ENCODE data around the gene CT47C1.
"Not testable (repeated sequence)": the region's sequence is repeated elsewhere in the genome, so short reads cannot be mapped to it uniquely, and the experiment has no call there.

The CT47C1 gene
- long read RNA-seq = 0 reads

DNA sequence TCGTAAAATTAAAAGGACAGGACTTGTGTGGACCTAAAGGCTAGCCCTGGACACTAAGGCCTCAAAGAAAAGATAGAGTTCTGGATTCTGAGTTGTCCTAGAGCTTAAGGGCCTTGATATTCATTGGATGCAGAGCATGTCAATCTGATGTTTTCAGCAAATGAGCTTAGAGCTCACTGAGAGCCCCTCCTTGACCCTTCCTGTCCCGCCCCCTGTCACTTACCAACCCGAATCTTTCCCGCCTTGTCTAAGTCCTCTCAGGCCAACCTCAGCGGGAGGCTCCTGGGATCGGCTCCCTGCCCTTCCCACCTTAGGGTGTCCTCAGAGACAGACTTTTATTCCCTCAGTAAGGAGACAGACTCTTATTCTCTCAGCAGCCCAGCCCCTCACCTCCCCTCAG, at the start of gene CT47C1:
Gene CT47C1 (plus strand): TSS at position 250 of the 400 bp plus-strand sequence. CDS start 233 bp downstream, outside the sequence.
- no peak for DNase-seq (ENCODE audit: low read depth in 1 of 2, low spot score in 1 of 2)
- TF ChIP-seq POLR2AphosphoS5 (IDR thresholded peaks at IDR 0.05; ENCODE audit: low read depth) (no peak), GABPA (IDR thresholded peaks at IDR 0.05; ENCODE audit: low read depth) (no peak), SPI1 (IDR thresholded peaks at IDR 0.05; ENCODE audit: borderline replicate concordance, low read depth) (no peak), CTCF (IDR thresholded peaks at IDR 0.05; ENCODE audit: insufficient read depth, low read length) (no peak)

DNA sequence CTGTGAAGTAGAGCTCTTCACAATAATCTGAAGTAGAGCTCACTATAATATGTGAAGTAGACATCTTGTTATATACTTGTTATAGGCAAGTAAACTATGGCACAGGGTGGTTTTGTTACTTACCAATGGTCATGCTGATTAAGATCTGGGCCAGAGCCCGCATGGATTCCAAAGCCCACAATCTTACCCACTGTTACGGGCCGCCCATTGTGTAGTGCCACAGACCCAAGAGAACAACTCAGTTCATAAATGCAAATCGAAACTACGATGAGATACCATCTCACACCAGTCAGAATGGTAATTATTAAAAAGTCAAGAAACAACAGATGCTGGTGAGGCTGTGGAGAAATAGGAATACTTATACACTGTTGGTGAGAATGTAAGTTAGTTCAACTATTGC, 46.9 kb upstream of the CT47C1 start:
- no peak for TF ChIP-seq CTCF (IDR thresholded peaks at IDR 0.05; ENCODE audit: insufficient read depth, low read length)
- no peak for TF ChIP-seq POLR2AphosphoS5 (IDR thresholded peaks at IDR 0.05; ENCODE audit: low read depth)
- TF ChIP-seq, protein P1, sequence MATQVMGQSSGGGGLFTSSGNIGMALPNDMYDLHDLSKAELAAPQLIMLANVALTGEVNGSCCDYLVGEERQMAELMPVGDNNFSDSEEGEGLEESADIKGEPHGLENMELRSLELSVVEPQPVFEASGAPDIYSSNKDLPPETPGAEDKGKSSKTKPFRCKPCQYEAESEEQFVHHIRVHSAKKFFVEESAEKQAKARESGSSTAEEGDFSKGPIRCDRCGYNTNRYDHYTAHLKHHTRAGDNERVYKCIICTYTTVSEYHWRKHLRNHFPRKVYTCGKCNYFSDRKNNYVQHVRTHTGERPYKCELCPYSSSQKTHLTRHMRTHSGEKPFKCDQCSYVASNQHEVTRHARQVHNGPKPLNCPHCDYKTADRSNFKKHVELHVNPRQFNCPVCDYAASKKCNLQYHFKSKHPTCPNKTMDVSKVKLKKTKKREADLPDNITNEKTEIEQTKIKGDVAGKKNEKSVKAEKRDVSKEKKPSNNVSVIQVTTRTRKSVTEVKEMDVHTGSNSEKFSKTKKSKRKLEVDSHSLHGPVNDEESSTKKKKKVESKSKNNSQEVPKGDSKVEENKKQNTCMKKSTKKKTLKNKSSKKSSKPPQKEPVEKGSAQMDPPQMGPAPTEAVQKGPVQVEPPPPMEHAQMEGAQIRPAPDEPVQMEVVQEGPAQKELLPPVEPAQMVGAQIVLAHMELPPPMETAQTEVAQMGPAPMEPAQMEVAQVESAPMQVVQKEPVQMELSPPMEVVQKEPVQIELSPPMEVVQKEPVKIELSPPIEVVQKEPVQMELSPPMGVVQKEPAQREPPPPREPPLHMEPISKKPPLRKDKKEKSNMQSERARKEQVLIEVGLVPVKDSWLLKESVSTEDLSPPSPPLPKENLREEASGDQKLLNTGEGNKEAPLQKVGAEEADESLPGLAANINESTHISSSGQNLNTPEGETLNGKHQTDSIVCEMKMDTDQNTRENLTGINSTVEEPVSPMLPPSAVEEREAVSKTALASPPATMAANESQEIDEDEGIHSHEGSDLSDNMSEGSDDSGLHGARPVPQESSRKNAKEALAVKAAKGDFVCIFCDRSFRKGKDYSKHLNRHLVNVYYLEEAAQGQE (IDR thresholded peaks at IDR 0.05; ENCODE audit: insufficient replicate concordance, low read depth) = no peak
- no peak for TF ChIP-seq GABPA (IDR thresholded peaks at IDR 0.05; ENCODE audit: low read depth)
- TF ChIP-seq SPI1 (IDR thresholded peaks at IDR 0.05; ENCODE audit: borderline replicate concordance, low read depth) = no peak
- no peak overlapping the region for H3K4me3 ChIP-seq (replicated peaks; ENCODE audit: insufficient read depth, low read length)
- no peak for DNase-seq (ENCODE audit: low read depth in 1 of 2, low spot score in 1 of 2)
- H3K27me3 ChIP-seq (ENCODE audit: insufficient read depth, poor library complexity, severe bottlenecking) = no peaks in the 10 kb centered on the region
- no peak overlapping the region for H3K27ac ChIP-seq (replicated peaks)

More for the DNA sequence above, at the start of gene CT47C1:
- H3K27me3 ChIP-seq (ENCODE audit: insufficient read depth, poor library complexity, severe bottlenecking) = peaks cover 11% of the 10 kb centered on the region
- no peak within 1 kb of the TSS for H3K4me3 ChIP-seq (replicated peaks; ENCODE audit: insufficient read depth, low read length)
- no peak within 1 kb of the TSS for H3K27ac ChIP-seq (replicated peaks)

- H3K27ac ChIP-seq (replicated peaks); DNase-seq (ENCODE audit: low read depth in 1 of 2, low spot score in 1 of 2); H3K4me3 ChIP-seq (replicated peaks; ENCODE audit: insufficient read depth, low read length); H3K27me3 ChIP-seq (ENCODE audit: insufficient read depth, poor library complexity, severe bottlenecking): not testable (repeated sequence)
Measured at GRCh38 chrX:119026344-119026743, 46.4 kb upstream of the CT47C1 start.

- not testable (repeated sequence) for H3K27ac ChIP-seq (replicated peaks); H3K27me3 ChIP-seq (ENCODE audit: insufficient read depth, poor library complexity, severe bottlenecking); DNase-seq (ENCODE audit: low read depth in 1 of 2, low spot score in 1 of 2); H3K4me3 ChIP-seq (replicated peaks; ENCODE audit: insufficient read depth, low read length)
Measured at GRCh38 chrX:119027960-119028732, 44.6 kb upstream of the CT47C1 start.

GRCh38 chrX:119028733-119029330, 44.0 kb upstream of the CT47C1 start:
- Histone ChIP-seq H3K27me3 (ENCODE audit: insufficient read depth, poor library complexity, severe bottlenecking) (no peaks in the 10 kb centered on the region), H3K4me3 (replicated peaks; ENCODE audit: insufficient read depth, low read length) (no peak overlapping the region), H3K27ac (replicated peaks) (no peak overlapping the region)
- TF ChIP-seq CTCF (IDR thresholded peaks at IDR 0.05; ENCODE audit: insufficient read depth, low read length) = no peak
- TF ChIP-seq, protein P1 (IDR thresholded peaks at IDR 0.05; ENCODE audit: insufficient replicate concordance, low read depth) = no peak
- no peak for TF ChIP-seq POLR2AphosphoS5 (IDR thresholded peaks at IDR 0.05; ENCODE audit: low read depth)
- no peak for TF ChIP-seq GABPA (IDR thresholded peaks at IDR 0.05; ENCODE audit: low read depth)
- TF ChIP-seq SPI1 (IDR thresholded peaks at IDR 0.05; ENCODE audit: borderline replicate concordance, low read depth) = no peak
- no peak for DNase-seq (ENCODE audit: low read depth in 1 of 2, low spot score in 1 of 2)

DNA sequence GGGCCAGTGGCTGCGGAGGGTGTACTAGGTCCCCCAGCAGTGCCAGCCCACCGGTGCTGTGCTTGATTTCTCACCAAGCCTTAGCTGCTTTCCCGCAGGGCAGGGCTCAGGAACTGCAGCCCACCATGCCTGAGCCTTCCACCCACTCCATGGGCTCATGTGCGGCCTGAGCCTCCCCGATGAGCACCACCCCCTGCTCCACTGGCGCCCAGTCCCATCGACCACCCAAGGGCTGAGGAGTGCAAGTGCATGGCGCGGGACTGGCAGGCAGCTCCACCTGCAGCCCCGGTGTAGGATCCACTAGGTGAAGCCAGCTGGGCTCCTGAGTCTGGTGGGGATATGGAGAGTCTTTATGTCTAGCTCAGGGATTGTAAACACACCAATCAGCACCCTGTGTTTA, 43.1 kb upstream of the CT47C1 start:
- not testable (repeated sequence) for H3K27ac ChIP-seq (replicated peaks); H3K27me3 ChIP-seq (ENCODE audit: insufficient read depth, poor library complexity, severe bottlenecking); H3K4me3 ChIP-seq (replicated peaks; ENCODE audit: insufficient read depth, low read length); DNase-seq (ENCODE audit: low read depth in 1 of 2, low spot score in 1 of 2)

Data from HL-60 (cell line).